BE2C (cell line): ENCODE data around the gene SEMA3C.

Source experiments
- DNase-seq: peaks from one replicate; pipeline ENCODE4 v3.0.0-alpha.2; 2020
- H3K27me3 ChIP-seq: fragments of 250-450 bp; sonication (Bioruptor Pico); 2 replicates; pipeline ENCODE4 v1.5.1; 2020; ENCODE audit warnings: mild to moderate bottlenecking
- H3K36me3 ChIP-seq: fragments of 250-450 bp; sonication (Bioruptor Pico); 2 replicates; pipeline ENCODE4 v1.5.1; 2020; ENCODE audit warnings: mild to moderate bottlenecking
- H3K4me1 ChIP-seq: fragments of 250-450 bp; sonication (Bioruptor Pico); 2 replicates; pipeline ENCODE4 v1.5.1; 2020
- H3K4me3 ChIP-seq: 2 replicates; pipeline ENCODE4 v1.5.1; 2011; ENCODE audit warnings: low read depth, low read length
- H3K9me3 ChIP-seq: fragments of 250-450 bp; sonication (Bioruptor Pico); 2 replicates; pipeline ENCODE4 v1.5.1; 2020
- CTCF ChIP-seq: IDR thresholded peaks from 2 replicates; pipeline ENCODE4 v1.5.1; 2012; ENCODE audit warnings: mild to moderate bottlenecking, low read depth, low read length

The SEMA3C gene

GRCh38 chr7:80882213-80882801, 36.5 kb downstream of the SEMA3C start:
- Histone ChIP-seq H3K4me3 (no peak overlapping the region), H3K4me1 (peaks cover 12% of the 10 kb centered on the region), H3K9me3 (no peaks in the 10 kb centered on the region), H3K36me3 (no peaks in the 10 kb centered on the region), H3K27me3 (no peaks in the 10 kb centered on the region)
- no peak for DNase-seq
- no peak for TF ChIP-seq CTCF

GRCh38 chr7:80881351-80881900, 37.4 kb downstream of the SEMA3C start:
- H3K36me3 ChIP-seq, result no peaks in the 10 kb centered on the region
- H3K27me3 ChIP-seq, result no peaks in the 10 kb centered on the region
- no peaks in the 10 kb centered on the region for H3K9me3 ChIP-seq
- H3K4me3 ChIP-seq, result no peak overlapping the region
- no peak for DNase-seq
- peaks cover 14% of the 10 kb centered on the region for H3K4me1 ChIP-seq
- no peak for TF ChIP-seq CTCF

- no peak for DNase-seq
- H3K36me3 ChIP-seq, result no peaks in the 10 kb centered on the region
- H3K9me3 ChIP-seq, result no peaks in the 10 kb centered on the region
- H3K4me3 ChIP-seq, result no peak overlapping the region
- peaks cover 14% of the 10 kb centered on the region for H3K4me1 ChIP-seq
- TF ChIP-seq CTCF, result no peak
- H3K27me3 ChIP-seq, result no peaks in the 10 kb centered on the region
These were observed 39.0 kb downstream of the SEMA3C start for GRCh38 chr7:80879849-80880248.

GRCh38 chr7:80876894-80877414, 41.9 kb downstream of the SEMA3C start:
- DNase-seq, result peak; percentile 63
- TF ChIP-seq CTCF, result no peak
- Histone ChIP-seq H3K4me1 (peaks cover 4% of the 10 kb centered on the region; the same call in 1 of the 2 replicates), H3K36me3 (no peaks in the 10 kb centered on the region), H3K9me3 (no peaks in the 10 kb centered on the region), H3K4me3 (no peak overlapping the region), H3K27me3 (no peaks in the 10 kb centered on the region)

- DNase-seq, result no peak
- no peak for TF ChIP-seq CTCF
- H3K9me3 ChIP-seq, result no peaks in the 10 kb centered on the region
These were observed 43.2 kb downstream of the SEMA3C start for GRCh38 chr7:80875537-80876120.

GRCh38 chr7:80873140-80873539, 45.7 kb downstream of the SEMA3C start:
- DNase-seq, result no peak

More at GRCh38 chr7:80875537-80876120, 43.2 kb downstream of the SEMA3C start:
- Histone ChIP-seq H3K27me3 (no peaks in the 10 kb centered on the region), H3K4me1 (peaks cover 4% of the 10 kb centered on the region; the same call in 1 of the 2 replicates), H3K36me3 (no peaks in the 10 kb centered on the region), H3K4me3 (no peak overlapping the region)

More at GRCh38 chr7:80873140-80873539, 45.7 kb downstream of the SEMA3C start:
- Histone ChIP-seq H3K4me3 (no peak overlapping the region), H3K27me3 (no peaks in the 10 kb centered on the region), H3K36me3 (no peaks in the 10 kb centered on the region), H3K9me3 (no peaks in the 10 kb centered on the region), H3K4me1 (peaks cover 4% of the 10 kb centered on the region; the same call in 1 of the 2 replicates)
- TF ChIP-seq CTCF, result no peak
